Thyroid gland (tissue), 4 donors: Measurements from ENCODE around the gene TRIM16. TPM values are rescaled to one million over a fixed set of nuclear protein-coding genes. Genes with fewer than 3 reads are reported as not detected.
A peak's percentile ranks its signal among the peaks of the same experiment; 100 is the strongest.
"Not testable (repeated sequence)": the region's sequence is repeated elsewhere in the genome, so short reads cannot be mapped to it uniquely, and the experiment has no call there.

Source experiments
- DNase-seq, 2 donors: peaks; one replicate each; pipeline ENCODE4 v3.0.0-alpha.2; 2019
- H3K27ac ChIP-seq, 3 donors: fragments of 200-600 bp; sonication (generic); 1 replicate in 2 of 3; 2 replicates in 1 of 3; pipeline ENCODE4 v1.5.1; 2016 to 2019; ENCODE audit warnings: mild to moderate bottlenecking in 1 of 3, moderate library complexity in 1 of 3
- H3K27me3 ChIP-seq: fragments of 200-600 bp; sonication (generic); one replicate; pipeline ENCODE4 v1.5.1; 2019
- H3K36me3 ChIP-seq, 2 donors: fragments of 200-600 bp; sonication (generic); one replicate each; pipeline ENCODE4 v1.5.1; 2016 to 2019
- H3K4me1 ChIP-seq, 2 donors: fragments of 200-600 bp; sonication (generic); one replicate each; pipeline ENCODE4 v1.5.1; 2017 to 2019
- H3K4me3 ChIP-seq, 3 donors: fragments of 200-600 bp; sonication (generic); replicated peaks in 1 of 3; 1 replicate in 2 of 3; 2 replicates in 1 of 3; pipeline ENCODE4 v1.5.1; 2016; ENCODE audit warnings: mild to moderate bottlenecking in 1 of 3
- H3K9me3 ChIP-seq: fragments of 200-600 bp; sonication (generic); one replicate; pipeline ENCODE4 v1.5.1; 2017
- CTCF ChIP-seq, 6 experiments: fragments of 200-600 bp in 3 of 6; fragments of 450-650 bp in 3 of 6; sonication (generic) in 3 of 6; IDR thresholded peaks; one replicate each; pipeline ENCODE4 v1.5.1; 2016 to 2019; ENCODE audit warnings: antibody characterized with exemption in 6 of 6, mild to moderate bottlenecking in 2 of 6, inconsistent platforms in 1 of 6, moderate library complexity in 1 of 6
- POLR2A ChIP-seq, 2 donors: fragments of 450-650 bp; IDR thresholded peaks; one replicate each; pipeline ENCODE4 v1.6.1; 2017; ENCODE audit warnings: antibody characterized with exemption in 2 of 2, mild to moderate bottlenecking in 2 of 2, moderate library complexity in 1 of 2
- WGBS, 2 donors: methylation state at CpG; one replicate each; pipeline ENCODE4 v1.1.5; 2017; 5-methylcytosine and 5-hydroxymethylcytosine counted together
- intact Hi-C: fragments of 100-400 bp; cut with DNase I; formaldehyde crosslinking; loops from one replicate; pipeline ENCODE4 v1.15.1; 2023
- total RNA-seq, 4 donors: library from RNA; depleted of rRNA; stranded (reverse); fragments of >200 nt; gene quantifications; one replicate each; pipeline ENCODE4 v1.2.3, GENCODE V29; 2016

TRIM16 gene
- total RNA-seq, 4 donors from 2014 or later, result 45.4 to 125 (median 90.6) TPM

DNA sequence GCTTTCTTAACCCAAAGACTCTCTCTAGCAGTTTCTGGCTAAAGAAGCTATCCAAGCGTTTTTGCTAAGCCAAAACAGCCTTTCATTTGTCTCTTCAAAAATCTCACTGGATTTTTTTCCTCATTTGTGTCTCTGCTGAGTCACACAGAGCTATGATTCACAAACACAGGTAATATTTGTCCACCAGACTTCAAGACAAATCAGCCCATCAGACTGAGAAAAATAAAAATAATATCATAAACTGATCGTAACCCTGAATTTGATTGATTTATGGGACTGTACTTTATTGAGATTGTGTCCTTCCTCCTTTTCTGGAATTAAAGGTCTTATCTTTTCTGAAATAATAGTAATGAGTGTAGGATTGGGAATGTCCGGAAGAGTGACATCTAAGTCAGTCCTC lies 25.8 kb downstream of the TRIM16 start:
- TF ChIP-seq CTCF (IDR thresholded peaks at IDR 0.05) (no peak), POLR2A (IDR thresholded peaks at IDR 0.05) (no peak)
- intact Hi-C loops, result no loop called here
- Histone ChIP-seq H3K27ac (peak overlapping the region; percentile 89 to 96 (median 92)), H3K36me3 (no peaks in the 10 kb centered on the region), H3K27me3 (no peaks in the 10 kb centered on the region), H3K4me1 (peaks cover 20 to 29% of the 10 kb centered on the region in 2 donors), H3K4me3 (no peak overlapping the region), H3K9me3 (no peaks in the 10 kb centered on the region)
- WGBS, 2 donors, result 93 to 94% methylated on average over 3 of the region's 3 CpGs
- no peak for DNase-seq

DNA sequence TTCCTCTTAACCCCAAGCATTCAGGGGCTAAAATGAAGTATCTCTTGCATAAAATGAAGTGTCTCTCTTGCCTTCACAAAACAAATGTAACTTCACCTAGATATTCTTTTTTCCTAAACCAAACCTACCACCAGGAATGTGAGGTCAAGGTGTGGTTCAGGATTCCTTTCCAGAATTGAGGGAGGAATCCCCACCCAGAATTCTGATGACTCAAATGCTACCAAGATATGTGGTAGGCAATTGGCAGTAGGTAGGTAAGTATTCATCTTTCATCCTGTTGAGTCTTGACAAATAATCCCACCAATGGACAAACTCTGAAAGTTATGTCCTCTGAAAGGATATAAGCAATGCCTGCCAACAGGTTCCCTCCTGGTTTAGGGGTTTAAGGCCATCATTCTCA lies 26.2 kb downstream of the TRIM16 start:
- TF ChIP-seq CTCF (IDR thresholded peaks at IDR 0.05) (no peak), POLR2A (IDR thresholded peaks at IDR 0.05) (no peak)
- Histone ChIP-seq H3K4me1 (peaks cover 20 to 29% of the 10 kb centered on the region in 2 donors), H3K27ac (peak overlapping the region; percentile 89 to 96 (median 92)), H3K27me3 (no peaks in the 10 kb centered on the region), H3K4me3 (no peak overlapping the region), H3K9me3 (no peaks in the 10 kb centered on the region), H3K36me3 (no peaks in the 10 kb centered on the region)
- intact Hi-C loops, result no loop called here
- no peak for DNase-seq

DNA sequence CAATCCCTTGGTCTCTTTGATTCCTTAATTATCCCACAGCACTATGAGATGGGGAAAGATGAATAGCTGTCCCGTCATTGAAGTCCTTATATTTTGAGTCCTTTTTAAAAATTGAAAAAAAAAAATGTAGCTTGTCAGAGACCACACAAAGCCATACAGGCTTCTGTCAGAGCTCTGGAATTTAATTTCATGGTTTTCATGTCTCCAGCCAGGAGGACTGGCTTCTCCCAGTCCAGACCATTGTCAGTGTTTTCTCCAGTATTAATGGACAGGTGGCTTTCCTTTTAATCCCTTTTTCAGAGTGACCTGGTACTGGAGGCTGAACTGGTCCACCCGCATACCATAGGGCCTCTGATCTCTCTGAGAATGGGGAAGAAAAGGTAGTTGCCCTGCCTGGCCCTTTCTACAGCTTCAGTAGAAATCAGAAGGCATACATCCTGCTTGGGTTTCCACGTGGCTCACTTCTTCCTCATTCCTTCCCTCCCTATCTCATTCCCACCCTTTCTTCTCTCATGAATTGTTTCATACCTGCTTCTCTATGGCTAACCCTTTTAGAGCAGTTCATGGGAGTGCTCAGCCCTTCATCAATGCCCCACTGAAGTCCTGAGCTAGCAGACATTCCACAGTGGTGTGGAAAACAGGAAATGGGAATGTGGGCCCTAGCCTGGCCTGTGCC lies 29.1 kb downstream of the TRIM16 start:
- Histone ChIP-seq H3K9me3 (no peaks in the 10 kb centered on the region), H3K36me3 (no peaks in the 10 kb centered on the region), H3K4me3 (no peak overlapping the region), H3K27ac (no peak overlapping the region), H3K4me1 (peaks cover 23 to 38% of the 10 kb centered on the region in 2 donors), H3K27me3 (no peaks in the 10 kb centered on the region)
- intact Hi-C loops, result no loop called here
- no peak for DNase-seq
- TF ChIP-seq POLR2A (IDR thresholded peaks at IDR 0.05) (no peak), CTCF (IDR thresholded peaks at IDR 0.05) (no peak)
- WGBS, 2 donors, result 67 to 69% methylated on average over 3 of the region's 3 CpGs

DNA sequence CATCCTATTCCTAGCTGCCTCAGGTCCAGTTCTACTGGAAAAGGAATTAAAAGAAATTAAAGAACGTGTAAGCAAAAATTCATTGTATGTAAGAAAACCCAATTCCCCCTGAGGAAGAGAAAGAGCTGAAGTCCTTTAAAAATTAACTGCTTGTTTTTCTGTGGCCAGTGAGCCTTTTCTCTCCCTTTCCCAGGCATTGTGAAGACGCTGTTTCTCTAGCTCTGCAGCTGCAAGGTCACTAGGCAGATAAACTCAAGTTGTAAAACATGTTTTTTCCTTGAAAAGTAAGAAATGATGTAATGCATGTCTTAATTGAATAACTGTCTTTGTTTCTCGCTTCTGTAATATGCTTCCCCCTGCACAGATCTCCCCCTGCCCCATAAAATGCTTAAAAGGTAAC lies 29.7 kb downstream of the TRIM16 start:
- H3K27me3 ChIP-seq, H3K36me3 ChIP-seq, H3K9me3 ChIP-seq, H3K4me3 ChIP-seq, intact Hi-C loops, DNase-seq, H3K27ac ChIP-seq: not testable (repeated sequence)
- peaks cover 22 to 38% of the 10 kb centered on the region in 2 donors for H3K4me1 ChIP-seq
- WGBS, 2 donors, result 81 to 91% methylated on average over 3 of the region's 3 CpGs

DNA sequence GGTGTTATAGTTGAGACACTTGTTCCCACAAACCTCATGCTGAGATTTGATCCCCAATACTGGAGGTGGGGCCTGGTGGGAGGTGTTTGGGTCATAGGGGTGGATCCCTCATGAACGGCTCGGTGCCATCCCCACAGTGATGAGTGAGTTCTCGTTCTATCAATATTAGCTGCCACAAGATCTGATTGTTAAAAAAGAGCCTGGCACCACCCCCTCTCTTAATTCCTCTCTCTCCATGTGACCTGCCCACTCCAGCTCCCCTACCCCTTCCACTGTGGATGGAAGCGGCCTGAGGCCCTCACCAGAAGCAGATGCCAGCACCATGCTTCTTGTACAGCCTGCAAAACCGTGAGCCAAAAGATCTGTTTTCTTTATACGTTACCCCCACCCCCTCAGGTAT lies 31.2 kb downstream of the TRIM16 start:
- DNase-seq, result no peak
- no peaks in the 10 kb centered on the region for H3K9me3 ChIP-seq
- peaks cover 21 to 33% of the 10 kb centered on the region in 2 donors for H3K4me1 ChIP-seq
- H3K4me3 ChIP-seq, result no peak overlapping the region
- H3K27me3 ChIP-seq, result no peaks in the 10 kb centered on the region
- no peaks in the 10 kb centered on the region for H3K36me3 ChIP-seq
- peak overlapping the region in 1 of 3 donors; percentile 93 for H3K27ac ChIP-seq
- TF ChIP-seq POLR2A (IDR thresholded peaks at IDR 0.05) (no peak), CTCF (IDR thresholded peaks at IDR 0.05) (no peak)
- intact Hi-C loops, result no loop called here
- WGBS, 2 donors, result 86 to 95% methylated on average over 6 of the region's 6 CpGs
